ENCODE data around the gene TOR4A. TPM values are rescaled to one million over a fixed set of nuclear protein-coding genes. Genes with fewer than 3 reads are reported as not detected.
"Not testable (repeated sequence)": the region's sequence is repeated elsewhere in the genome, so short reads cannot be mapped to it uniquely, and the experiment has no call there.

Gene TOR4A
- total and polyA plus RNA-seq, 2 experiments from 2014 or later = 4.1 to 29.6 TPM

GRCh38 chr9:137255448-137256114 lies 21.9 kb upstream of the TOR4A start:
- Histone ChIP-seq H3K27ac (0 out of 2 replicates have a peak overlapping the region, but pooled peaks have one; percentile 28), H3K36me3 (ENCODE audit: low read depth) (no peaks in the 10 kb centered on the region; the same call in 1 of the 2 replicates), H3K9me2 (ENCODE audit: insufficient read depth) (no peaks in the 10 kb centered on the region), H3K79me2 (ENCODE audit: insufficient read depth) (peaks cover 41% of the 10 kb centered on the region), H3K9me3 (ENCODE audit: low read depth) (no peaks in the 10 kb centered on the region), H3K4me3 (peak overlapping the region; percentile 92), H2AFZ (peak overlapping the region; percentile 84), H3K4me2 (ENCODE audit: unreplicated experiment) (peak overlapping the region; percentile 83), H3K4me1 (ENCODE audit: insufficient read depth) (0 out of 2 replicates have a peak, but pooled peaks cover 3% of the 10 kb centered on the region), H3K9ac (peak overlapping the region; percentile 85), H3K27me3 (replicated peaks; ENCODE audit: insufficient read depth) (no peaks in the 10 kb centered on the region), H3F3A (ENCODE audit: insufficient read depth) (no peaks in the 10 kb centered on the region), H4K20me1 (ENCODE audit: insufficient read depth) (no peaks in the 10 kb centered on the region)
- WGBS, 2 experiments (ENCODE audit: low coverage in 1 of 2, low lambda C conversion rate in 2 of 2, missing lambda C conversion rate in 2 of 2) = 1 to 3% methylated on average over 24 to 51 of the region's 51 CpGs
- in situ Hi-C loops (cut with MboI) = no loop called here
- TF ChIP-seq EZH2phosphoT487 (IDR thresholded peaks at IDR 0.05; ENCODE audit: insufficient read depth, low read depth) (no peak), EZH2 (IDR thresholded peaks at IDR 0.05; ENCODE audit: insufficient read depth, poor library complexity, severe bottlenecking) (no peak)
- peak; percentile 68 for DNase-seq

- Histone ChIP-seq H4K20me1 (ENCODE audit: insufficient read depth) (no peaks in the 10 kb centered on the region), H3K9ac (peak overlapping the region; percentile 85), H3K36me3 (ENCODE audit: low read depth) (no peaks in the 10 kb centered on the region; the same call in 1 of the 2 replicates), H3K4me2 (ENCODE audit: unreplicated experiment) (peak overlapping the region; percentile 83), H3K4me1 (ENCODE audit: insufficient read depth) (0 out of 2 replicates have a peak, but pooled peaks cover 3% of the 10 kb centered on the region), H3K4me3 (peak overlapping the region; percentile 92), H3F3A (ENCODE audit: insufficient read depth) (no peaks in the 10 kb centered on the region), H3K9me2 (ENCODE audit: insufficient read depth) (no peaks in the 10 kb centered on the region), H3K27ac (no peak overlapping the region), H3K9me3 (ENCODE audit: low read depth) (no peaks in the 10 kb centered on the region), H3K27me3 (replicated peaks; ENCODE audit: insufficient read depth) (no peaks in the 10 kb centered on the region), H2AFZ (no peak overlapping the region), H3K79me2 (ENCODE audit: insufficient read depth) (peaks cover 41% of the 10 kb centered on the region)
- DNase-seq = peak; percentile 30
- WGBS, 2 experiments (ENCODE audit: low coverage in 1 of 2, low lambda C conversion rate in 2 of 2, missing lambda C conversion rate in 2 of 2) = 82 to 83% methylated on average over 15 of the region's 15 CpGs
- in situ Hi-C loops (cut with MboI) = no loop called here
- TF ChIP-seq EZH2phosphoT487 (IDR thresholded peaks at IDR 0.05; ENCODE audit: insufficient read depth, low read depth) (no peak), EZH2 (IDR thresholded peaks at IDR 0.05; ENCODE audit: insufficient read depth, poor library complexity, severe bottlenecking) (no peak)
Measured at GRCh38 chr9:137256362-137256761, 21.2 kb upstream of the TOR4A start.

DNA sequence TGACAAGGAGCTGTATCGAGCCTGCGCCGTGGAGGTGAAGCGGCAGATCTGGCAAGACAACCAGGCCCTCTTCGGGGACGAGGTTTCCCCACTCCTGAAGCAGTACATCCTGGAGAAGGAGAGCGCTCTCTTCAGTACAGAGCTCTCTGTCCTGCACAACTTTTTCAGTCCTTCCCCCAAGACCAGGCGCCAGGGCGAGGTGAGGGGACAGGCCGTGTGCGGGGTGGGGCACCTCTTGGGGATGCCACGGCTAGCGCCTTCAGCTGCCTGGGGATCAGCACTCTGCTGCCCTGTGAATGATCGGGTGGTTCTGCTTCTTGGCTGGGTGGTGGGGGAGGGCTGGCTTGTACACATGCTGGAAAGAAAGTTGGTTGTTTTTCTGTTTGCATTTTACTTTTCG lies 20.7 kb upstream of the TOR4A start:
- peak overlapping the region; percentile 83 for H3K4me2 ChIP-seq (ENCODE audit: unreplicated experiment)
- TF ChIP-seq EZH2 (IDR thresholded peaks at IDR 0.05; ENCODE audit: insufficient read depth, poor library complexity, severe bottlenecking) (no peak), EZH2phosphoT487 (IDR thresholded peaks at IDR 0.05; ENCODE audit: insufficient read depth, low read depth) (no peak)
- in situ Hi-C loops (cut with MboI) = no loop called here
- no peak overlapping the region for H2AFZ ChIP-seq
- 0 out of 2 replicates have a peak, but pooled peaks cover 3% of the 10 kb centered on the region for H3K4me1 ChIP-seq (ENCODE audit: insufficient read depth)
- no peaks in the 10 kb centered on the region for H3K9me2 ChIP-seq (ENCODE audit: insufficient read depth)
- H3K9ac ChIP-seq = no peak overlapping the region
- no peaks in the 10 kb centered on the region for H3F3A ChIP-seq (ENCODE audit: insufficient read depth)
- H3K4me3 ChIP-seq = peak overlapping the region; percentile 92
- H3K36me3 ChIP-seq (ENCODE audit: low read depth) = no peaks in the 10 kb centered on the region; the same call in 1 of the 2 replicates
- H3K9me3 ChIP-seq (ENCODE audit: low read depth) = no peaks in the 10 kb centered on the region
- no peaks in the 10 kb centered on the region for H4K20me1 ChIP-seq (ENCODE audit: insufficient read depth)
- WGBS, 2 experiments (ENCODE audit: low coverage in 1 of 2, low lambda C conversion rate in 2 of 2, missing lambda C conversion rate in 2 of 2) = 93% methylated on average over 15 of the region's 15 CpGs
- H3K27ac ChIP-seq = no peak overlapping the region
- H3K79me2 ChIP-seq (ENCODE audit: insufficient read depth) = peaks cover 41% of the 10 kb centered on the region
- no peaks in the 10 kb centered on the region for H3K27me3 ChIP-seq (replicated peaks; ENCODE audit: insufficient read depth)
- DNase-seq = no peak

DNA sequence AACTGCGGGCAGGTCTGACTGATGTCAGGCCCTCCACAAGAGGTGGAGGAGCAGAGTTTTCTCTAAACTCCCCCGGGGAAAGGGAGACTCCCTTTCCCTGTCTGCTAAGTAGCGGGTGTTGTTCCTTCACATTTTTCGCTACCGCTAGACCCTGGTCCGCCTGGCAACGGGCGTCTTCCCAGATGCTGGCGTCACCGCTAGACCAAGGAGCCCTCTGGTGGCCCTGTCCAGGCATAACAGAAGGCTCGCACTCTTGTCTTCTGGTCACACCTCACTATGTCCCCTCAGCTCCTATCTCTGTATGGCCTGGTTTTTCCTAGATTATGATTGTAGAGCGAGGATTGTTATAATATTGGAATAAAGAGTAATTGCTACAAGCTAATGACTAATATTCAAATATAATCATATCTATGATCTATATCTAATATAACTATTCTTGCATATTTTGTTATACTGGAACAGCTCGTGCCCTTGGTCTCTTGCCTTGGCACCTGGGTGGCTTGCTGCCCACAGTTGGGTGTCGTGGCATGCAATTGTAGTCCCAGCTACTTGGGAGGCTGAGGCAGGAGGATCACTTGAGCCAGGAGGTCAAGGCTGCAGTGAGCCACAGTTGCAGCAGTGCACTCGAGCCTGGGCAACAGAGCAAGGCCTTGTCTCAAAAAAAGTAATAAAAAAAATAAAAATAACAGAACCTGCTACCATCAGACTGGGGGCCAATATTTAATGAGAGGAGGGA lies 15.2 kb upstream of the TOR4A start:
- H3K27ac ChIP-seq; H3K9me2 ChIP-seq (ENCODE audit: insufficient read depth); H3K27me3 ChIP-seq (replicated peaks; ENCODE audit: insufficient read depth); H3K4me2 ChIP-seq (ENCODE audit: unreplicated experiment); in situ Hi-C loops (cut with MboI); H3K36me3 ChIP-seq (ENCODE audit: low read depth); H4K20me1 ChIP-seq (ENCODE audit: insufficient read depth); H2AFZ ChIP-seq; H3K4me1 ChIP-seq (ENCODE audit: insufficient read depth); H3K9me3 ChIP-seq (ENCODE audit: low read depth); H3F3A ChIP-seq (ENCODE audit: insufficient read depth); H3K4me3 ChIP-seq; H3K9ac ChIP-seq: not testable (repeated sequence)
- H3K79me2 ChIP-seq (ENCODE audit: insufficient read depth) = peaks cover 27% of the 10 kb centered on the region
- DNase-seq = peak; percentile 41
- 55 to 57% methylated on average over 12 to 15 of the region's 15 CpGs for WGBS, 2 experiments (ENCODE audit: low coverage in 1 of 2, low lambda C conversion rate in 2 of 2, missing lambda C conversion rate in 2 of 2)
